NCI-H1436 (cell line): ENCODE data around the gene NAP1L1.

ENCODE experiments used
- DNase-seq: peaks from one replicate; lab custom pipeline; 2025; lab: John Stamatoyannopoulos, UW

The NAP1L1 gene, protein sequence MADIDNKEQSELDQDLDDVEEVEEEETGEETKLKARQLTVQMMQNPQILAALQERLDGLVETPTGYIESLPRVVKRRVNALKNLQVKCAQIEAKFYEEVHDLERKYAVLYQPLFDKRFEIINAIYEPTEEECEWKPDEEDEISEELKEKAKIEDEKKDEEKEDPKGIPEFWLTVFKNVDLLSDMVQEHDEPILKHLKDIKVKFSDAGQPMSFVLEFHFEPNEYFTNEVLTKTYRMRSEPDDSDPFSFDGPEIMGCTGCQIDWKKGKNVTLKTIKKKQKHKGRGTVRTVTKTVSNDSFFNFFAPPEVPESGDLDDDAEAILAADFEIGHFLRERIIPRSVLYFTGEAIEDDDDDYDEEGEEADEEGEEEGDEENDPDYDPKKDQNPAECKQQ

DNA sequence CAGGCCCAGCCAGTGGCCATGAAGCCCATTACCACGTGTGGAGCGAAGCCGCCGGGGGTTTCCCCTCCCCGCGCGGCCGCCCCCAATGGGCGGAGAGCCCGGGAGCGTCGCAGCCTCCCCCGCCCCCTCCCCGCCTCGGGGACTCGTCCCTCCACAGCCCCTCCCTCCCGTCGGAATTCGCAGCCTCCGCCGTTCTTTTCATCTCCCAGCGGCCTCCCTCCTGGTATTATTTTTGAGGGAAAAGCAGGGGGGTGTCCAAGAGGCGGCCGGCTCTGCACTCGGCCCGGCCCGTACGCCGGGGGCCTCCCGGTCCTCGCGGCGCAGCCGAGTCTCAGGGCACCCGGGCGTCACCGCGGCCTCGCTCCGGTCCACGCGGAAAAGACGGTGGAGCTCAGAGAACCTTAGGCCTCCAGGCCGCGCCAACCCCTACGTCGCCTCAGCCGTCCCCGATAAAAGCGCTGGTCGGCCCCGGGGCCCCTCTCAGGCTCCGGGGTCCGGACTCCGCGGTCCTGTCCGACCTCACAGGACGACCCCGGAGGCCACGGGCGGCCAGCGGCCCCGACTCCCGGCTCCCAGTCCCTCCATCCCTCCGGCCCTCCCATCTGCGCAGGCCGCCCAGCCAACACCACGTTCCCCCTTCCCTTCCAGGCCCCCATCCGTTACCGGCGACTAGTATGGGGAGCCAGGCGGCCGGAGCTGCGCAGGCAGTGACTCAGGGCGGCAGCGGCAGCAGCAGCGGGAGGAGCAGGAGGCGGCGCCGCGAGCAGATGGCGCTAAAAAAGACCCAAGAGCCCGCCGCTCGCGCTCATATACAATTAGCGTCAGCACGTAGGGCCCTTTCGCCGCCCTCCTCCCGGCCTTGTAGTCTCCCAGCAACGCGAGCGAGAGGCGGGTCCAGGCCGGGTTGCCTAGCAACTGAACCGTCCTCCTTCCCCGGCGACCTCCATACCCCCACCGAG is at the start of gene NAP1L1:
Gene NAP1L1 (minus strand): TSS at position 782 of the 959 bp plus-strand sequence. CDS start 10,466 bp downstream, outside the sequence.
- DNase-seq, result peak; percentile 97

GRCh38 chr12:76127588-76127987 is 43.1 kb upstream of the NAP1L1 start:
- no peak for DNase-seq

DNA sequence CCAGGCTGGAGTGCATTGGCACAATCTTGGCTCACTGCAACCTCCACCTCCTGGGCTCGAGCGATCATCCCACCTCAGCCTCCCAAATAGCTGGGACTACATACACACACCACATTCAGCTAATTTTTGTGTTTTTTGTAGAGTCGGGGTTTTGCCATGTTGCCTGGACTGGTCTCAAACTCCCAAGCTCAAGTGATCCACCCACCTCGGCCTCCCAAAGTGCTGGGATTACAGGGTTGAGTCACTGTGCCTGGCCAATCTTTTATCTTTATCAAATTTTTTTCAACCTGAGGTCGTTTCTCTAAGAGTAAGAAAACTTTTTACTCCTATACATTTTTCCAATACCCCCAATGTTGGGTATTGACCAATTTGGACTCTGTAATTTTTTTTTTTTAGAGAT is 40.0 kb upstream of the NAP1L1 start:
- DNase-seq, result no peak

- no peak for DNase-seq
Measured at GRCh38 chr12:76123259-76124212, 39.1 kb upstream of the NAP1L1 start.

DNA sequence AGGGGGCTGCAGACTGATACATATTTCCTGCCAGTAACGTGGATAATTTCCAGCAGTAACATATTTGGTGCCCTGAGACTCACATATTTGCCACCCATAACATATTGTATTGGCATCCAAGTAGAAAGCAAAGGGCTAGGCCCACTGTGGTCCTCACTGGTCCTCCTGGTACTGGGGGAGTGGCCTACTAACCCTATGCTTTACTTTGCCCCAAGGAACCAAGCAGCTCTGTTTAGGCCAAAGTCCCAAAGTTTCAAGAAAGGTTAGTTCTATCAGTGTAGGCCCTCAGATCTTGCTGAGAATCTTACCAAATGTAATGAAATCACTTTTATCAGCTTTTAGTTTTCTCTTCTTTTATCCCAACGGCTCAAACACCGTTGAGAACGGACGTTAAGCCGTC is 35.4 kb upstream of the NAP1L1 start:
- DNase-seq, result no peak

- no peak for DNase-seq
Measured at GRCh38 chr12:76117751-76118150, 33.3 kb upstream of the NAP1L1 start.

DNA sequence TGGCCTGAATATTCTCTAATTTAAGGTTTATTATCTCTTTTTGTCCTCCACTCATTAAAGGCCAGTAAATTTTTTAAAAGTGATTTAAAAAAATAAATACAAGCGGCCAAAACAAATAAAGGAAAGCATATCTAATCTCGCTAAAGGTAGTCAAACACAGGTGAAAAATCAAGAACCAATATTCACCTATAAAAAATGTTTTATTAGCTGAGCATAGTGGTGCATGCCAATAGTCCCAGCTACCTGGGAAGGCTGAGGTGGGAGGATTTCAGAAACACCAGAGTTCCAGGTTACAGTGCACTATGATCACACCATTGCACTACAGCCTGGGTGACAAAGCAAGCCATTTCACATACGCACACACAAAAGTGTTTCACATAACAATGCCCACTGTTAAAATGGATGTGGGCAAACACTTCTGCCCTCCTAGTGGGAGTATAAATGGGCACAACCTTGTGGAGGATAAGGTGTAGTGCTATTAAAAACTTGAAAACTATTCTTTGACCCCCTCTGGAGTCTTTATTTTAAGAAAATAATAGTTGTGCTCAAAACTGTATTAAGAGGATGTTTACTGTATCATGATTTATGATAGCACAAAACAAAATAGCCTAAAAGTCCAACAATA is 32.7 kb upstream of the NAP1L1 start:
- DNase-seq, result no peak

DNA sequence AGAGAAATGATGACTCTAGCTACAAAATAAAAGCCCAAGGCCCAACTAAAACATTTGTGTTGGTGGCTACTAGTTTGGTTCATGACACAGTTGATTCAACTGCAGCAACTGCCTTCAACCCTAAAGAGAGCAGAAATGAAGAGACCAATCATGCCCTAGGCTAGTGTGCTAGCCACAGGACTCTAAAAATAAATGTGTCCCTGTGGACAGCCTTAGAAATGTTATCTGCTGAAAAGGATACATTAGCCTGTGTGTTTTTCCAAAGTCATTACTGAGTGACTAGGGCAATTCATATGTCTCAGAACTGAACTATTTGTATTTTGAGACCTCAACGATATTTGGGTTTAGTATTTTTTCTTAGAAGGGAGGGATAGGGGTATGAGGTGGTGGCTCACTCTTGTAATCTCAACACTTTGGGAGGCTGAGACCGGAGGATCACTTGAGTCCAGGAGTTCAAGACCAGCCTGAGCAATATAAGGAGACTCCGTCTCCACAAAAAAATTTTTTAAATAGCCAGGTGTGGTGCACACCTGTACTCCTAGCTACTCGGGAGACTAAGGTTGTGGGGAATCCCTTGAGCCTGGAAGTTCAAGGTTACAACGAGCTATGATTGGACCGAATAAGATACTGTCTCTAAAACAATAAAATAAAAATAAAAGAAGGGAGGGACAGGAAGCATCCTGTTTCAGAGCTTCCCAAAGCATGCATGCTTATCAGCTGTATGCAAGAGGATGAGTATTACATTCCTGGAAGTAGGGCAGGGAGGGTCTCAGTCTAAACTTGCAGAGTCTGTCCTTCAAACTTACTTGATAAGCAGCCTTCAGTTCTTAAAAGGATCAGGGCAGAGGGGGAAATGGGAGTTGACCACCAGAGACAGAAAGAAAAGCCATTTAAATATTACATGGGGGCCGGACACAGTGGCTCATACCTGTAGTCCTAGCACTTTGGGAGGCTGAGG is 29.6 kb upstream of the NAP1L1 start:
- no peak for DNase-seq

DNA sequence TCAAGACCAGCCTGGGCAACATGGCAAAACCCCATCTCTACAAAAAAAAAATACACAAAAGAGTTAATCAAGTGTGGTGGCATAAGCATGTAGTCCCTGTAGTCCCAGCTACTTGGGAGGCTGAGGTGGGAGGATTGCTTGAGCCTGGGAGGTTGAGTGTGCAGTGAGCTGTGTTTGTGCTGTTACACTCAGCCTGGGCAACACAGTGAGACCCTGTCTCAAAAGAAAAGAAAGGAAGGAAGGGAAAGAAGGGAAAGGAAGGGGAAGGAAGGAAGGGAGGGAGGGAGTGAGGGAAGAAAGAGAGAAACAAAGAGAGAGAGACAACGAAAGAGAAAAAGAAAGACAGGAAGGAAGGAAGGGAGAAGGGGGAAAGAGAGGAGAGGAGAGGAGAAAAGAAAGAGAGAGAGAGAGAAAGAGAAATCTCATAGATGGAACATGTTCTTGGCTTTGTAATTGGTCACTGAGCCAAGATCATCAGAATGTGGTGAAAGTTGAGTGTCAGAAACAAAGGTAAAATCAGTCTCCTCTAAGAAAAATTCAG is 26.8 kb upstream of the NAP1L1 start:
- DNase-seq, result no peak

- DNase-seq, result no peak
Measured at GRCh38 chr12:76109879-76110278, 25.4 kb upstream of the NAP1L1 start.

GRCh38 chr12:76108356-76108755 is 23.9 kb upstream of the NAP1L1 start:
- DNase-seq, result no peak

GRCh38 chr12:76106631-76107030 is 22.1 kb upstream of the NAP1L1 start:
- no peak for DNase-seq

- no peak for DNase-seq
Measured at GRCh38 chr12:76103958-76104357, 19.5 kb upstream of the NAP1L1 start.

DNA sequence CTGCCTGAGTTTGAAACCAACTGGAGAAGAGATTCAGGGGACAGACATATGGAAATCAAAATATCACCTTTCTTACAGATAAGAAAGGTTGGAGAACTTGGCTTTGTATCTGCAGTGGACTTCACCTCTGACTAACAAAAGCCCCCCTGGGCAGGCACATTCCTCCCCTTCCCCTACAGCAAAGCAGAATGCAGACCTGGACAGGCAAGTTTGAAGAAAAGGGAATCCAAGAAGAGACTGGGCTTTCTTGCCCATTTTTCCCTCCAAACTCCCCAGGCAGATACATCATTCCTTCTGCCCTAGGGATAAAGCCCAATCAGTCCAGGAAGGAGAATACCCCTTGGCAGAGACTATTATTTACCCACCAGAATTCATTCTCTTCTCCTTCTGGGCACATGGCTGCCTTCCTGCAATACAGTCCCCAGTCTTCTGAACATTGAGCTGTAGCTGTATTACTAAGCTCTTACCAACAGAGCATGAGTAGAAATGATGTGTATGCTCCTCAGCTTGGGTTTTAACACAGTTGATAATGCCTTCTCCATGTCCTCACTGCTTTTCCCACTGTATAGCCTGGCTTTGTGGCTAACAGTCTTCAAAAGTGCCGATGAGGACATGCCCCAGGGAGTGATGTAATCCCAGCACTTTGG is 17.4 kb upstream of the NAP1L1 start:
- no peak for DNase-seq

DNA sequence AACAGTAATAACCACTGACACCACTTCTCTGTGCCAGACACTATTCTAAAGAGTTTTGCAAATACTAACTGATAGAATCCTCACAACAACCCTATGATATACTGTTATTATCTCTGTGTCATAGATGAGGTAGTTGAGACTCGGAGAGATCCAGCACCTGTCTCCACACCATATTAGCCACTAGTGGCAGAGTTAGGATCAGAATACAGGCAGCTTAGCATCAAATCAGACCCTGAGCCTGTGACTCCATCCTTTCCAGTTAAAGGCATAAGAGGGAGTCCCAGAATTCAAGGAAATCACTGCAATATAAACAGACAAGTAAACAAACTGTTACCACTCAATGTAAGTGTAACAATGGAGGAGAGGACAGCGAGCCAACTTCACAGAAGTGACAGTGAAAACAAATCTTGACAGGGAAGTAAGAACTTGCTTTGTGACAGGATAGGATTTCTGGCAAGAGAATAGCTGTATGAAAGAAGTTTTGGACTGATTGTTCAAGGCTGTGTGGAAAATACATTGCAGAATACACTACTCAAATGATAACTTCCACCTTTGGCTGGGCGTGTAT is 11.7 kb upstream of the NAP1L1 start:
- DNase-seq, result no peak

GRCh38 chr12:76094754-76095153 is 10.3 kb upstream of the NAP1L1 start:
- DNase-seq, result no peak

DNA sequence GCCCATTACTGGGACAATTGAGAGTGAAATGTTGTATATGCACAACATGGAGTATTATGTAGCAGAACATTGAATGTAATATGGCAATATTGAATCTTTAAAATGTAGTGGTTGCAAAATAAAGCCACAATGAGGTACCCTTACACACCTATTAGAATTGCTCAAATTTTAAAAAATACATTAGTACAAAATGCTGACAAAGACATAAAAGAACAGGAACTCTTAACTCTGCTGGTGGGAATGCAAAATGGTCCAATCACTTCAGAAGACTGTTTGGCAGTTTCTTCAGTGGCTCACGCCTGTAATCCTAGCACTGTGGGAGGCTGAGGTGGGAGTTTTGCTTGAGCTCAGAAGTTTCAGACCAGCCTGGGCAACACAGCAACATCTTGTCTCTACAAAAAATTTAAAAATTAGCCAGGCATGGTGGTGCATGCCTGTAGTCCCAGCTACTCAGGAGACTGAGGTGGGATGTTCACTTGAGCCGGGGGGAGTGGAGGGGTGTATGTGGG is 6.8 kb upstream of the NAP1L1 start:
- no peak for DNase-seq

GRCh38 chr12:76085520-76085868 is 1.0 kb upstream of the NAP1L1 start:
- no peak for DNase-seq
